CD8-positive, alpha-beta memory T cell (primary cell): ENCODE results near the gene UNCX. TPM values are rescaled to one million over a fixed set of nuclear protein-coding genes. Genes with fewer than 3 reads are reported as not detected.

Source experiments
- CTCF ChIA-PET: fragments of 350-600 bp; sonication (Branson Sonifier 250); formaldehyde crosslinking; loops from one replicate; lab custom pipeline; 2021; ENCODE audit warnings: antibody characterized with exemption; lab: Charles Lee
- POLR2A ChIA-PET: fragments of 350-600 bp; sonication (Branson Sonifier 250); formaldehyde crosslinking; loops from one replicate; lab custom pipeline; 2021; ENCODE audit warnings: antibody characterized with exemption; lab: Charles Lee
- DNase-seq, 5 donors: peaks; one replicate each; pipeline versions ENCODE4 v3.0.0 to v3.0.0-alpha.2; 2020 to 2022; ENCODE audit warnings: mixed read lengths in 1 of 5
- H3K27ac ChIP-seq: one replicate; pipeline ENCODE4 v1.7.0; 2013; ENCODE audit warnings: low read depth, mild to moderate bottlenecking, low read length, moderate library complexity
- H3K27me3 ChIP-seq: 2 replicates; pipeline ENCODE4 v1.7.0; 2013; ENCODE audit warnings: low read length, mild to moderate bottlenecking; ENCODE audit not compliant: insufficient read depth, poor library complexity, severe bottlenecking
- H3K36me3 ChIP-seq: 2 replicates; pipeline ENCODE4 v1.7.0; 2013; ENCODE audit warnings: mild to moderate bottlenecking, low read length, moderate library complexity; ENCODE audit not compliant: insufficient read depth
- H3K4me1 ChIP-seq: 2 replicates; pipeline ENCODE4 v1.7.0; 2013; ENCODE audit warnings: mild to moderate bottlenecking, low read length, moderate library complexity; ENCODE audit not compliant: insufficient read depth
- H3K4me3 ChIP-seq: 2 replicates; pipeline ENCODE4 v1.7.0; 2013; ENCODE audit warnings: mild to moderate bottlenecking, low read length
- H3K9me3 ChIP-seq: 2 replicates; pipeline ENCODE4 v1.7.0; 2013; ENCODE audit warnings: mild to moderate bottlenecking, low read length
- H3K27ac Mint-ChIP-seq, 8 donors: one replicate each; pipeline ENCODE4 v1.8.0; 2020 to 2021; ENCODE audit warnings: mixed read lengths in 8 of 8, mild to moderate bottlenecking in 6 of 8, inconsistent platforms in 3 of 8, moderate library complexity in 3 of 8
- H3K27me3 Mint-ChIP-seq, 2 donors: one replicate each; pipeline ENCODE4 v1.8.0; 2020 to 2021; ENCODE audit warnings: mixed read lengths in 2 of 2, mild to moderate bottlenecking in 1 of 2, moderate library complexity in 1 of 2
- H3K36me3 Mint-ChIP-seq, 3 donors: one replicate each; pipeline ENCODE4 v1.8.0; 2020 to 2021; ENCODE audit warnings: mixed read lengths in 3 of 3, inconsistent platforms in 1 of 3, mild to moderate bottlenecking in 1 of 3
- H3K4me1 Mint-ChIP-seq, 3 donors: one replicate each; pipeline ENCODE4 v1.8.0; 2020 to 2021; ENCODE audit warnings: mixed read lengths in 3 of 3, inconsistent platforms in 1 of 3, mild to moderate bottlenecking in 1 of 3
- H3K4me3 Mint-ChIP-seq, 7 donors: one replicate each; pipeline ENCODE4 v1.8.0; 2020 to 2021; ENCODE audit warnings: mixed read lengths in 7 of 7, mild to moderate bottlenecking in 6 of 7, moderate library complexity in 4 of 7, inconsistent platforms in 2 of 7
- H3K9me3 Mint-ChIP-seq, 5 donors: one replicate each; pipeline ENCODE4 v1.8.0; 2020 to 2022; ENCODE audit warnings: mixed read lengths in 5 of 5, mild to moderate bottlenecking in 3 of 5, moderate library complexity in 2 of 5, inconsistent platforms in 1 of 5
- polyA plus RNA-seq: library from polyadenylated mRNA; unstranded; fragments of 300-500 nt; fragmentation: Illumina TruSeq; gene quantifications from one replicate; pipeline ENCODE4 v1.2.3, GENCODE V29; 2021
- total RNA-seq, 2 experiments: library from RNA; stranded (reverse); gene quantifications; one replicate each; pipeline ENCODE4 v1.2.3, GENCODE V29; 2021

UNCX gene
- total and polyA plus RNA-seq, 3 experiments from 2014 or later: not detected

GRCh38 chr7:1230411-1231213 lies 2.1 kb upstream of the UNCX start:
- peaks cover 67 to 69% of the 10 kb centered on the region in 2 donors for H3K27me3 Mint-ChIP-seq
- CTCF ChIA-PET: no interaction called here
- peaks cover 66% of the 10 kb centered on the region for H3K27me3 ChIP-seq
- H3K9me3 Mint-ChIP-seq: peaks cover 0 to 5% (median 2%) of the 10 kb centered on the region in 5 donors
- peaks cover 16 to 32% (median 21%) of the 10 kb centered on the region in 3 donors for H3K4me1 Mint-ChIP-seq
- no peaks in the 10 kb centered on the region for H3K9me3 ChIP-seq
- no peak overlapping the region for H3K4me3 ChIP-seq
- no peaks in the 10 kb centered on the region for H3K36me3 ChIP-seq
- H3K4me1 ChIP-seq: no peaks in the 10 kb centered on the region
- no peak for DNase-seq
- POLR2A ChIA-PET: no interaction called here
- no peaks in the 10 kb centered on the region for H3K36me3 Mint-ChIP-seq
- no peak overlapping the region for H3K27ac ChIP-seq
- H3K4me3 Mint-ChIP-seq: peak overlapping the region in 3 of 7 donors; percentile 2 to 38 (median 24)
- peak overlapping the region in 1 of 8 donors; percentile 85 for H3K27ac Mint-ChIP-seq

DNA sequence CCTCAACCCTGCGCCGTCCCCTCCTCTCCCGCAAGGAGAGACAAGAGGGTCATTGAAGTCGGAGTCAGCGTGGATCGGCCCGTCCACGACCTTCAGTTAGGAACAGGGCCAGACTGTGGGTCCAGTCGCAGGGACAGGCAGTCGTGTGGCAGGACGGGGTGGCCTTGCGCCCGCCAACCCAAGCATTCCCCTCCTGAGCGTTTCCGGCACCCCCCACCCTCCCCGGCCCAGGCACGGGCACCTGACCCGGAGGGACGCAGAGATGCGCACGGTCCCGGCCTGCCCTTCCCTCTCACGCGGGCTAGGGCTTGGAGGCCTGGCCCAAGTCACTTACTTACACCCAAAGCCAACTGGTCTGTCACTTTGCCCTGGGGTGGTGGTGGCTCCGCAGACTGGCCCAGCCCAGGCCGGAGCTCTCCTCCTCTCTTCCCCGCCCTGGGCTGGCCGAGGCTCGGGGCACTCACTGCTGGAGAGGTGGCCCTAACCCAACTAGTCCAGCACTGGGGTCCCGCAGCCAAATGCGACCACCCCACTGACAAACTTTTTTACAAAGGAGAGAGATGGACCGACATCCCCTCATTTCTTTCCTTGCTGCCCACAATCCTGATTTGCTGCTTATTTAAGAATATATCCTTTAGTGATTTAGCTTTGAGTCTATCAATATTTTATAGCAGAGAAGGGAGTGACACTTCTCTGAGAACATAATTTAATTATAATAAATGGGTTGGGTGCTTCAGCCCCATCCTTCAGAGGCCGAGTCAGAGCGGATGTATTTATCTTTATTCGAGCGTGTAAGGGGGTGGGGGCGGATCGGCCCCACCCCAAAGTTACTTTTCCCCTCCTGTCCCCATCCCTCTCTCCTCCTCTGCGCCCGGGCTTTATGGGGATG lies 1.2 kb upstream of the UNCX start:
- ChIA-PET POLR2A (no interaction called here), CTCF (no interaction called here)
- Mint-ChIP-seq H3K4me1 (peaks cover 16 to 28% (median 20%) of the 10 kb centered on the region in 3 donors), H3K36me3 (no peaks in the 10 kb centered on the region), H3K9me3 (peaks cover 0 to 5% (median 0%) of the 10 kb centered on the region in 5 donors), H3K27me3 (peaks cover 59 to 61% of the 10 kb centered on the region in 2 donors), H3K27ac (peak overlapping the region in 2 of 8 donors; percentile 64 to 85), H3K4me3 (peak overlapping the region in 5 of 7 donors; percentile 24 to 71 (median 38))
- H3K4me1 ChIP-seq: no peaks in the 10 kb centered on the region
- no peak for DNase-seq
- H3K27me3 ChIP-seq: peaks cover 58% of the 10 kb centered on the region
- H3K36me3 ChIP-seq: no peaks in the 10 kb centered on the region
- H3K27ac ChIP-seq: no peak overlapping the region
- no peak overlapping the region for H3K4me3 ChIP-seq
- H3K9me3 ChIP-seq: no peaks in the 10 kb centered on the region

- no peaks in the 10 kb centered on the region for H3K36me3 Mint-ChIP-seq
- H3K27ac ChIP-seq: no peak overlapping the region
- H3K4me1 ChIP-seq: peaks cover 2% of the 10 kb centered on the region
- peaks cover 16 to 31% (median 22%) of the 10 kb centered on the region in 3 donors for H3K4me1 Mint-ChIP-seq
- no peak overlapping the region for H3K4me3 ChIP-seq
- POLR2A ChIA-PET: no interaction called here
- peak overlapping the region in 6 of 7 donors; percentile 11 to 71 (median 49) for H3K4me3 Mint-ChIP-seq
- H3K27me3 ChIP-seq: peaks cover 54% of the 10 kb centered on the region
- CTCF ChIA-PET: no interaction called here
- H3K36me3 ChIP-seq: no peaks in the 10 kb centered on the region
- H3K9me3 ChIP-seq: no peaks in the 10 kb centered on the region
- peak overlapping the region in 2 of 8 donors; percentile 64 to 85 for H3K27ac Mint-ChIP-seq
- no peak for DNase-seq
- peaks cover 57 to 58% of the 10 kb centered on the region in 2 donors for H3K27me3 Mint-ChIP-seq
- peaks cover 0 to 5% (median 0%) of the 10 kb centered on the region in 5 donors for H3K9me3 Mint-ChIP-seq
These were observed 587 bp upstream of the UNCX start for GRCh38 chr7:1232103-1232466.

GRCh38 chr7:1233333-1234048 lies 819 bp downstream of the UNCX start:
- no peak for DNase-seq
- peaks cover 16 to 34% (median 25%) of the 10 kb centered on the region in 3 donors for H3K4me1 Mint-ChIP-seq
- H3K9me3 Mint-ChIP-seq: peaks cover 0 to 7% (median 0%) of the 10 kb centered on the region in 5 donors
- Histone ChIP-seq H3K27me3 (peaks cover 43% of the 10 kb centered on the region), H3K27ac (no peak overlapping the region), H3K4me1 (peaks cover 4% of the 10 kb centered on the region), H3K4me3 (no peak overlapping the region), H3K36me3 (no peaks in the 10 kb centered on the region), H3K9me3 (no peaks in the 10 kb centered on the region)
- H3K27me3 Mint-ChIP-seq: peaks cover 53 to 54% of the 10 kb centered on the region in 2 donors
- ChIA-PET CTCF (interaction anchor here (1.2 kb wide), 1 partner anchor 241 kb away, joined by 3 read pairs; no protein-coding TSS in a partner anchor), POLR2A (no interaction called here)
- H3K27ac Mint-ChIP-seq: no peak overlapping the region
- no peaks in the 10 kb centered on the region for H3K36me3 Mint-ChIP-seq
- H3K4me3 Mint-ChIP-seq: no peak overlapping the region

DNA sequence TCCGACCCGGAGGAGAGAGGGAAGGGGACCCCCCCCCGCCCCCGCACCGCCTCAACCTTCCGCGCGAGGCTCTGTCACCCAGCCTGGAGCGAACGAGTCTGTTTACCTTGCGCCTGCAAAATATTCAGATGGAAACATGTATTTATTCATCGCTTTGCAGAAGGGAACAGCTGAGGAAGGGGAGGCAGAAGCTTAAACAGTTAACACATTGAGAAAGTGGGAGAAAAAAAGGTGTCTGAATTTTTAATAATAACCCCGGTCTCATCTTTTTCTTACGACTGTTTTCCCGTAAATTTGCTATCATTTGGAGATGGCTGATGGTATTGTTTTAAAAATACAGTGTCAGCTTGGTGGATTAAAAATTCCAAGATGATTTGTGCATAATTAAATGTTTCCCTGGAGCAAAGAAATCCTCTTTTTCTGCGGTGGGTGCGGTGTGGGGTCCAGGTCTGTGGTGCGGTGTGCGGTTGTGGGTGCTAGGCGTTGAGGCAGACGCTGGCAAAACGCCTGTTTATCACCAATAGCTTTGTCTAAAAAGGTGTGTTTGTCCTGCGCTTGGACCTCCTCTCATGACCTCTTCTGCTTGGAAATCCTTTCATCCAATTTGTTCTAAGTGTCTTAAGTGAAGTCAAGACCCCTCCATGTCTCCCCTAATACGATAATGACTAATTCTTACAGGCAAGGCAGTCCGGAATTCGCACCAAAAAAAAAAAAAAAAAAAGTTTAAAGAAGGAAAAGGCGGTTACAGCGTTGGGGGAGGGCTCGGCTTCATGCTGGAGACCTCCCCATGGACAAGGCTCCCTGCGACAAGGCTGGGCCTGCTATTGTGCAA lies 1.6 kb downstream of the UNCX start:
- POLR2A ChIA-PET: no interaction called here
- H3K9me3 ChIP-seq: no peaks in the 10 kb centered on the region
- Mint-ChIP-seq H3K4me1 (peaks cover 16 to 36% (median 25%) of the 10 kb centered on the region in 3 donors), H3K36me3 (no peaks in the 10 kb centered on the region), H3K27ac (peak overlapping the region in 4 of 8 donors; percentile 66 to 83 (median 73)), H3K9me3 (peaks cover 0 to 7% (median 0%) of the 10 kb centered on the region in 5 donors), H3K27me3 (peaks cover 51 to 53% of the 10 kb centered on the region in 2 donors), H3K4me3 (peak overlapping the region; percentile 16 to 79 (median 58))
- no peak overlapping the region for H3K27ac ChIP-seq
- CTCF ChIA-PET: interaction anchor here (1.2 kb wide), 1 partner anchor 240 kb away, joined by 3 read pairs; no protein-coding TSS in a partner anchor
- no peak for DNase-seq
- H3K36me3 ChIP-seq: no peaks in the 10 kb centered on the region
- H3K27me3 ChIP-seq: peaks cover 40% of the 10 kb centered on the region
- H3K4me3 ChIP-seq: no peak overlapping the region
- peaks cover 4% of the 10 kb centered on the region for H3K4me1 ChIP-seq

- Mint-ChIP-seq H3K36me3 (no peaks in the 10 kb centered on the region), H3K9me3 (peaks cover 0 to 7% (median 0%) of the 10 kb centered on the region in 5 donors), H3K4me1 (peaks cover 16 to 37% (median 25%) of the 10 kb centered on the region in 3 donors), H3K27me3 (peaks cover 57 to 58% of the 10 kb centered on the region in 2 donors), H3K27ac (peak overlapping the region in 4 of 8 donors; percentile 10 to 83 (median 73)), H3K4me3 (peak overlapping the region in 6 of 7 donors; percentile 39 to 79 (median 65))
- DNase-seq: peak in 1 of 5 donors; percentile 26
- no peak overlapping the region for H3K27ac ChIP-seq
- peaks cover 4% of the 10 kb centered on the region for H3K4me1 ChIP-seq
- H3K9me3 ChIP-seq: no peaks in the 10 kb centered on the region
- ChIA-PET POLR2A (no interaction called here), CTCF (interaction anchor here (1.2 kb wide), 1 partner anchor 239 kb away, joined by 3 read pairs; no protein-coding TSS in a partner anchor)
- H3K36me3 ChIP-seq: no peaks in the 10 kb centered on the region
- H3K27me3 ChIP-seq: peaks cover 46% of the 10 kb centered on the region
- no peak overlapping the region for H3K4me3 ChIP-seq
These were observed 2.3 kb downstream of the UNCX start for GRCh38 chr7:1234881-1235500.
